ENCODE data around the gene AIRE. TPM values are rescaled to one million over a fixed set of nuclear protein-coding genes. Genes with fewer than 3 reads are reported as not detected.
A peak's percentile ranks its signal among the peaks of the same experiment; 100 is the strongest.
"Not testable (repeated sequence)": the region's sequence is repeated elsewhere in the genome, so short reads cannot be mapped to it uniquely, and the experiment has no call there.

AIRE gene
- total RNA-seq, 1 experiment from 2014 or later = 0.09 TPM

- H3K27me3 Mint-ChIP-seq (ENCODE audit: low read depth); H3K36me3 Mint-ChIP-seq; ATAC-seq; POLR2A ChIA-PET; H3K9me3 Mint-ChIP-seq; H3K4me3 Mint-ChIP-seq; DNase-seq (ENCODE audit: low spot score): not testable (repeated sequence)
- CTCF ChIA-PET = interaction anchor here (0.9 to 2.1 kb wide), 4 partner anchors 10 to 451 kb away, joined by 3 to 7 read pairs (median 4); no protein-coding TSS in a partner anchor
- H3K4me1 Mint-ChIP-seq = peaks cover 38% of the 10 kb centered on the region
- H3K27ac Mint-ChIP-seq = peak overlapping the region; percentile 83
Observed at GRCh38 chr21:44341726-44342458, 56.2 kb downstream of the AIRE start.

GRCh38 chr21:44342981-44343380 lies 57.3 kb downstream of the AIRE start:
- DNase-seq (ENCODE audit: low spot score); H3K27me3 Mint-ChIP-seq (ENCODE audit: low read depth); H3K4me3 Mint-ChIP-seq; ATAC-seq; H3K36me3 Mint-ChIP-seq; H3K9me3 Mint-ChIP-seq; POLR2A ChIA-PET: not testable (repeated sequence)
- peak overlapping the region; percentile 83; the same call in 1 of the 2 replicates for H3K27ac Mint-ChIP-seq
- peaks cover 34% of the 10 kb centered on the region for H3K4me1 Mint-ChIP-seq
- CTCF ChIA-PET = interaction anchor here (0.9 to 1.4 kb wide), 2 partner anchors 8 to 17 kb away, joined by 4 to 5 read pairs; no protein-coding TSS in a partner anchor

DNA sequence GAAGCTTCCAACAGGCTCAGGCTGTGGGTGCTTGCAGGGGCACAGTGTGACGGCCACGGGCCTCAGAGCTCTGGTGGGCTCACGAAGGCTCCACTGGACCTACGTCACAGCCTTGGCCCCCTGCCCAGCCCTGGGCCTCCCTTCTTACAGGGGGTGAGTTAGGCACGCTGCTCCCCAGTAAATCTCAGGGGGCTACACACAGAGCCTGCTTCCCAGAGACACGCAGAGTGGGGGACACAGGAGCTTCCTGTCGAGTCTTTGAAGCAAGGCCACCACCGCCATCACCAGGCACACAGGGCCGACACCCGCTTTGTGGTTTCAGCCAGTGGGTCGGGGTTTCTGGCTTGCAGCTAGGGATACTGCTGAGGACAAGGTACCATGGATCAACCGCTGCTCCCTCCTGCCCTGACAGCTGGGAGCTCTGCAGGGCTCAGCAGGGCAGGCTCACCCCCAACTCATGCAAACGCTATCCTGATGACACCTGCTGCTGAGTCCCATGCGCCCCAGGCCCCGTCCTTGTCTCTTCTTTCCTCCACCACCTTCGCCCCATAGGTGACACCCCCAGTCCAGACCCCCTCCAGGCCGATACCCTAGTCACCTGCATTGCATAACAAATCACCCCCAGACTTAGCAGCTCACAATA lies 59.0 kb downstream of the AIRE start:
- Mint-ChIP-seq H3K4me1 (peaks cover 31% of the 10 kb centered on the region), H3K27me3 (ENCODE audit: low read depth) (peaks cover 18% of the 10 kb centered on the region)

More for the DNA sequence above, 59.0 kb downstream of the AIRE start:
- CTCF ChIA-PET = interaction anchor here (0.9 to 1.2 kb wide), 4 partner anchors 20 to 145 kb away, joined by 3 to 4 read pairs (median 4); no protein-coding TSS in a partner anchor
- no peak for ATAC-seq
- TF ChIP-seq NFE2L1 (CRISPR knock-in tag; IDR thresholded peaks at IDR 0.05) (no peak), CREB1 (CRISPR knock-in tag; IDR thresholded peaks at IDR 0.05) (no peak), PRRX2 (CRISPR knock-in tag; IDR thresholded peaks at IDR 0.05) (no peak), ZNF232 (CRISPR knock-in tag; IDR thresholded peaks at IDR 0.05) (no peak), IRF1 (CRISPR knock-in tag; IDR thresholded peaks at IDR 0.05) (no peak), ZNF396 (CRISPR knock-in tag; IDR thresholded peaks at IDR 0.05; ENCODE audit: borderline replicate concordance) (no peak), HMGXB4 (CRISPR knock-in tag; IDR thresholded peaks at IDR 0.05) (no peak), ARID4B (CRISPR knock-in tag; IDR thresholded peaks at IDR 0.05; ENCODE audit: borderline replicate concordance) (no peak), USF1 (CRISPR knock-in tag; IDR thresholded peaks at IDR 0.05) (no peak), ZNF425 (CRISPR knock-in tag; conservative IDR thresholded peaks at IDR 0.05) (no peak), ZNF138 (CRISPR knock-in tag; conservative IDR thresholded peaks at IDR 0.05) (no peak)
- TF ChIP-seq, protein P1, sequence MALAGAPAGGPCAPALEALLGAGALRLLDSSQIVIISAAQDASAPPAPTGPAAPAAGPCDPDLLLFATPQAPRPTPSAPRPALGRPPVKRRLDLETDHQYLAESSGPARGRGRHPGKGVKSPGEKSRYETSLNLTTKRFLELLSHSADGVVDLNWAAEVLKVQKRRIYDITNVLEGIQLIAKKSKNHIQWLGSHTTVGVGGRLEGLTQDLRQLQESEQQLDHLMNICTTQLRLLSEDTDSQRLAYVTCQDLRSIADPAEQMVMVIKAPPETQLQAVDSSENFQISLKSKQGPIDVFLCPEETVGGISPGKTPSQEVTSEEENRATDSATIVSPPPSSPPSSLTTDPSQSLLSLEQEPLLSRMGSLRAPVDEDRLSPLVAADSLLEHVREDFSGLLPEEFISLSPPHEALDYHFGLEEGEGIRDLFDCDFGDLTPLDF (CRISPR knock-in tag; IDR thresholded peaks at IDR 0.05) = no peak
- TF ChIP-seq, protein P2, sequence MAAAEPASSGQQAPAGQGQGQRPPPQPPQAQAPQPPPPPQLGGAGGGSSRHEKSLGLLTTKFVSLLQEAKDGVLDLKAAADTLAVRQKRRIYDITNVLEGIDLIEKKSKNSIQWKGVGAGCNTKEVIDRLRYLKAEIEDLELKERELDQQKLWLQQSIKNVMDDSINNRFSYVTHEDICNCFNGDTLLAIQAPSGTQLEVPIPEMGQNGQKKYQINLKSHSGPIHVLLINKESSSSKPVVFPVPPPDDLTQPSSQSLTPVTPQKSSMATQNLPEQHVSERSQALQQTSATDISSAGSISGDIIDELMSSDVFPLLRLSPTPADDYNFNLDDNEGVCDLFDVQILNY (CRISPR knock-in tag; IDR thresholded peaks at IDR 0.05) = no peak
- H3K36me3 Mint-ChIP-seq = no peaks in the 10 kb centered on the region
- H3K27ac Mint-ChIP-seq = no peak overlapping the region
- H3K4me3 Mint-ChIP-seq = no peak overlapping the region
- H3K9me3 Mint-ChIP-seq = no peaks in the 10 kb centered on the region
- POLR2A ChIA-PET = interaction anchor here (0.6 kb wide), 1 partner anchor 102 kb away, joined by 7 read pairs; no protein-coding TSS in a partner anchor
- DNase-seq (ENCODE audit: low spot score) = no peak
